ENCODE results near the gene GALR3.

- TF ChIP-seq CTCF (IDR thresholded peaks at IDR 0.05) (no peak), POLR2A (IDR thresholded peaks at IDR 0.05) (no peak)
Measured at GRCh38 chr22:37830093-37830842, 7.1 kb downstream of the GALR3 start.

Measured in uterus (tissue), 2 donors.